ENCODE results near the gene RAB27A. TPM values are rescaled to one million over a fixed set of nuclear protein-coding genes. Genes with fewer than 3 reads are reported as not detected.

Gene RAB27A
- total RNA-seq, 6 experiments from 2014 or later = 15.9 to 41.4 (median 21.0) TPM

GRCh38 chr15:55222588-55222987, 67.0 kb downstream of the RAB27A start:
- no peak for ATAC-seq
- Histone ChIP-seq H3K9me3 (no peaks in the 10 kb centered on the region), H3K4me3 (no peak overlapping the region), H3K4me1 (peaks cover 0 to 24% (median 2%) of the 10 kb centered on the region in 4 donors), H3K27ac (no peak overlapping the region), H3K27me3 (no peaks in the 10 kb centered on the region), H3K36me3 (no peaks in the 10 kb centered on the region)
- TF ChIP-seq CTCF (IDR thresholded peaks at IDR 0.05) (no peak), POLR2A (IDR thresholded peaks at IDR 0.05) (no peak)
- intact Hi-C loops (cut with DNase I) = loop anchor here in 1 of 2 donors (5.0 kb wide), 1 partner anchor 65 kb away; the partner anchor contains the start of gene RAB27A
- DNase-seq = no peak

DNA sequence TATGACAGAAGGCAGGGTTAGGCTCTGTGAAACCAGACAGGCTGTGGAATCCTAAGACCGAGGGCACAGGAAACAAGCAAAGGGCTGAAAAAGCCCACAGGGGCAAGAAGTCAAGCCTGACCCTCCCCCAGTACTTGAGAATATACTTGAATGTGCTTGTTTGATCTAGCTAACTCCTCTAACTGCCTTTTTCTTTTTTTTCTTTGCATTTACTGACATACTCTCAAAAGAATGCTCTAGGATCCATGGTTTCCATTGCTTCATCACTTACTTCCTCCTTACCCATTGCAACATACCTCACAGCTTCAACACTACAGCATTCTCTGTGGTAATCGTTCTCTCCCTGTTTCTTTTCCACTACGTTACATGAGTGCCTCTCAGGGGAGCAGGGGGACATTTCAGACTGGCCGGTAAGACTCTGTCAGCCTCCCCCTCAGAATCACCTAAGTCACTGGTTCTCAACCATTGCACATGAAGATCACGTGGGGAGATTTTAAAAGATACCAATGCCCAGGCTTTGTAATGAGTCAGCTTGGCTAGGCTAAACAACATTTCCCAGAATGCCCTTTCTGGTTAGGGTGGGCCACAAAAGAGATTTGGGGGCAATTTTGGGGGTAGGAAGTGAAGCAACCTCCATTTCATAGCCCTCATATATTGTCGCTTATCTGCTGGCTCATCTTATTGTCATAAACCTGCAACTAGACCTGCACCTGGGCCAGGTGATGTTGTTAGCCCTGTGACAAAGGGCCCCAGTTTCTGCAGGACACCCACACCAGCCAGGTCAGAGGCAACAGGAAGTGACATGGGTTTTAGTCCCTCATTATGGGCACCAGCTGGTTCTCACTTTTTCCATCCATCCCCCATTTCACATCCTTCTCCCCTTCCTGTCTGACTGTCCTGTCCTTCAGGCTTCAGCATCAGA, 68.3 kb downstream of the RAB27A start:
- no peaks in the 10 kb centered on the region for H3K9me3 ChIP-seq
- ATAC-seq = peak; percentile 35 to 70 (median 60)
- peaks cover 0 to 24% (median 2%) of the 10 kb centered on the region in 4 donors for H3K4me1 ChIP-seq
- no peaks in the 10 kb centered on the region for H3K36me3 ChIP-seq
- no peak for TF ChIP-seq CTCF (IDR thresholded peaks at IDR 0.05)
- no peak for TF ChIP-seq POLR2A (IDR thresholded peaks at IDR 0.05)
- H3K4me3 ChIP-seq = no peak overlapping the region
- WGBS (ENCODE audit: insufficient coverage, low coverage, low lambda C conversion rate, missing lambda C conversion rate) = 30% methylated on average over 5 of the region's 6 CpGs
- peak overlapping the region in 2 of 3 donors; percentile 52 to 61 for H3K27ac ChIP-seq
- DNase-seq = no peak
- intact Hi-C loops (cut with DNase I) = loop anchor here in 1 of 2 donors (5.0 kb wide), 1 partner anchor 66 kb away; the partner anchor contains the start of gene RAB27A
- no peaks in the 10 kb centered on the region for H3K27me3 ChIP-seq

DNA sequence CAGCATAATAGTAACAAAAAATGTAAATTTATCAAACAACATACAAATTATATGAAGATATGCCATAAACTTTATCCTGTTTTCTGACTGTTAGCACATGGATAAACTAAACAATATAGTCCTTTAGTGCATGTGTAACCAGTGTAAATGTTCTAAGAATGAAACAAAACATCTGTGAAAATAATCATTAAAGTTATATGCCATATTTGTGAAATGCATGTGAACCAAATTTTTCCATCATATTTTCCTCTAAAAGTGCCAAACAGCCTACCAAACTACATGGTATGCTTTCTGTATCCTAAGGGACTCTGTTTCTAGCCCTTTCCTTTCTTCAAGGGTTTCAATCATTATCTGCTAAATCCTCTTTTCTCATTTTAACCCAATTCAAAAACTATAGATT, 69.0 kb downstream of the RAB27A start:
- no peaks in the 10 kb centered on the region for H3K9me3 ChIP-seq
- no peaks in the 10 kb centered on the region for H3K27me3 ChIP-seq
- H3K4me1 ChIP-seq = peaks cover 0 to 23% (median 2%) of the 10 kb centered on the region in 4 donors
- TF ChIP-seq CTCF (IDR thresholded peaks at IDR 0.05) (no peak), POLR2A (IDR thresholded peaks at IDR 0.05) (no peak)
- H3K4me3 ChIP-seq = no peak overlapping the region
- ATAC-seq = no peak
- DNase-seq = no peak
- H3K27ac ChIP-seq = peak overlapping the region in 2 of 3 donors; percentile 52 to 61
- H3K36me3 ChIP-seq = no peaks in the 10 kb centered on the region
- intact Hi-C loops (cut with DNase I) = loop anchor here in 1 of 2 donors (5.0 kb wide), 1 partner anchor 67 kb away; the partner anchor contains the start of gene RAB27A

- intact Hi-C loops (cut with DNase I) = loop anchor here in 1 of 2 donors (5.0 kb wide), 1 partner anchor 219 kb away; no protein-coding TSS in a partner anchor
- no peaks in the 10 kb centered on the region for H3K36me3 ChIP-seq
- H3K4me1 ChIP-seq = peaks cover 0 to 12% (median 0%) of the 10 kb centered on the region in 4 donors
- ATAC-seq (peak in 2 of 4 donors; percentile 38 to 49), DNase-seq (no peak)
- no peaks in the 10 kb centered on the region for H3K9me3 ChIP-seq
- H3K4me3 ChIP-seq = no peak overlapping the region
- no peak overlapping the region for H3K27ac ChIP-seq
- H3K27me3 ChIP-seq = no peaks in the 10 kb centered on the region
- TF ChIP-seq CTCF (IDR thresholded peaks at IDR 0.05) (no peak), POLR2A (IDR thresholded peaks at IDR 0.05) (no peak)
- WGBS (ENCODE audit: insufficient coverage, low coverage, low lambda C conversion rate, missing lambda C conversion rate) = 28% methylated on average over 2 of the region's 2 CpGs
Observed at GRCh38 chr15:55218056-55218455, 71.6 kb downstream of the RAB27A start.
